Measurements from ENCODE around the gene MALSU1. TPM values are rescaled to one million over a fixed set of nuclear protein-coding genes. Genes with fewer than 3 reads are reported as not detected.

Gene MALSU1
- polyA plus RNA-seq, 1 of the 3 experiments (the other 2 are of a cell fraction) = 102 TPM

- no peak overlapping the region for H3K4me2 ChIP-seq
- H3K36me3 ChIP-seq (replicated peaks in 1 of 2; ENCODE audit: control insufficient read depth in 1 of 2, insufficient read depth in 2 of 2, low read length in 1 of 2) = no peaks in the 10 kb centered on the region
- no peak overlapping the region for H3K27ac ChIP-seq (ENCODE audit: low read depth in 2 of 2, low read length in 1 of 2)
- no peaks in the 10 kb centered on the region for H3F3A ChIP-seq (replicated peaks; ENCODE audit: insufficient read depth)
- ChIA-PET POLR2A (no interaction called here), CTCF (interaction anchor here (0.8 to 18.9 kb wide), 5 partner anchors 14 to 267 kb away, joined by 3 to 359 read pairs (median 3); no protein-coding TSS in a partner anchor)
- H3K79me2 ChIP-seq (ENCODE audit: insufficient read depth) = no peaks in the 10 kb centered on the region
- H4K20me1 ChIP-seq (ENCODE audit: insufficient read depth) = no peaks in the 10 kb centered on the region
- no peak overlapping the region for H2AFZ ChIP-seq (ENCODE audit: low read depth)
- WGBS (ENCODE audit: low lambda C conversion rate) = 92% methylated on average over 2 of the region's 2 CpGs
- H3K27me3 ChIP-seq (ENCODE audit: insufficient read depth) = no peaks in the 10 kb centered on the region
- H3K9ac ChIP-seq = no peak overlapping the region
- no peak for DNase-seq
- TF ChIP-seq, protein P1, sequence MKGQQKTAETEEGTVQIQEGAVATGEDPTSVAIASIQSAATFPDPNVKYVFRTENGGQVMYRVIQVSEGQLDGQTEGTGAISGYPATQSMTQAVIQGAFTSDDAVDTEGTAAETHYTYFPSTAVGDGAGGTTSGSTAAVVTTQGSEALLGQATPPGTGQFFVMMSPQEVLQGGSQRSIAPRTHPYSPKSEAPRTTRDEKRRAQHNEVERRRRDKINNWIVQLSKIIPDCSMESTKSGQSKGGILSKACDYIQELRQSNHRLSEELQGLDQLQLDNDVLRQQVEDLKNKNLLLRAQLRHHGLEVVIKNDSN (IDR thresholded peaks at IDR 0.05; ENCODE audit: borderline replicate concordance, low read depth) = no peak
- TF ChIP-seq NFIC (IDR thresholded peaks at IDR 0.05; ENCODE audit: borderline replicate concordance) = no peak
- TF ChIP-seq, protein P2, sequence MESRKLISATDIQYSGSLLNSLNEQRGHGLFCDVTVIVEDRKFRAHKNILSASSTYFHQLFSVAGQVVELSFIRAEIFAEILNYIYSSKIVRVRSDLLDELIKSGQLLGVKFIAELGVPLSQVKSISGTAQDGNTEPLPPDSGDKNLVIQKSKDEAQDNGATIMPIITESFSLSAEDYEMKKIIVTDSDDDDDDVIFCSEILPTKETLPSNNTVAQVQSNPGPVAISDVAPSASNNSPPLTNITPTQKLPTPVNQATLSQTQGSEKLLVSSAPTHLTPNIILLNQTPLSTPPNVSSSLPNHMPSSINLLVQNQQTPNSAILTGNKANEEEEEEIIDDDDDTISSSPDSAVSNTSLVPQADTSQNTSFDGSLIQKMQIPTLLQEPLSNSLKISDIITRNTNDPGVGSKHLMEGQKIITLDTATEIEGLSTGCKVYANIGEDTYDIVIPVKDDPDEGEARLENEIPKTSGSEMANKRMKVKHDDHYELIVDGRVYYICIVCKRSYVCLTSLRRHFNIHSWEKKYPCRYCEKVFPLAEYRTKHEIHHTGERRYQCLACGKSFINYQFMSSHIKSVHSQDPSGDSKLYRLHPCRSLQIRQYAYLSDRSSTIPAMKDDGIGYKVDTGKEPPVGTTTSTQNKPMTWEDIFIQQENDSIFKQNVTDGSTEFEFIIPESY (IDR thresholded peaks at IDR 0.05; ENCODE audit: borderline replicate concordance, low read depth) = no peak
- TF ChIP-seq MEF2A (IDR thresholded peaks at IDR 0.05; ENCODE audit: borderline replicate concordance, low read depth) = no peak
- TF ChIP-seq NRF1 (IDR thresholded peaks at IDR 0.05; ENCODE audit: low read depth, low read length) = no peak
- TF ChIP-seq, protein P3, sequence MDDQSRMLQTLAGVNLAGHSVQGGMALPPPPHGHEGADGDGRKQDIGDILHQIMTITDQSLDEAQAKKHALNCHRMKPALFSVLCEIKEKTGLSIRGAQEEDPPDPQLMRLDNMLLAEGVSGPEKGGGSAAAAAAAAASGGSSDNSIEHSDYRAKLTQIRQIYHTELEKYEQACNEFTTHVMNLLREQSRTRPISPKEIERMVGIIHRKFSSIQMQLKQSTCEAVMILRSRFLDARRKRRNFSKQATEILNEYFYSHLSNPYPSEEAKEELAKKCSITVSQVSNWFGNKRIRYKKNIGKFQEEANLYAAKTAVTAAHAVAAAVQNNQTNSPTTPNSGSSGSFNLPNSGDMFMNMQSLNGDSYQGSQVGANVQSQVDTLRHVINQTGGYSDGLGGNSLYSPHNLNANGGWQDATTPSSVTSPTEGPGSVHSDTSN (IDR thresholded peaks at IDR 0.05) = no peak
- TF ChIP-seq MXI1 (IDR thresholded peaks at IDR 0.05; ENCODE audit: low read depth, low read length) = no peak
- no peak for TF ChIP-seq TCF12 (IDR thresholded peaks at IDR 0.05)
- TF ChIP-seq GABPA (IDR thresholded peaks at IDR 0.05; ENCODE audit: low read depth) = no peak
- TF ChIP-seq RXRA (IDR thresholded peaks at IDR 0.05; ENCODE audit: borderline replicate concordance, low read depth) = no peak
- TF ChIP-seq, protein P4, sequence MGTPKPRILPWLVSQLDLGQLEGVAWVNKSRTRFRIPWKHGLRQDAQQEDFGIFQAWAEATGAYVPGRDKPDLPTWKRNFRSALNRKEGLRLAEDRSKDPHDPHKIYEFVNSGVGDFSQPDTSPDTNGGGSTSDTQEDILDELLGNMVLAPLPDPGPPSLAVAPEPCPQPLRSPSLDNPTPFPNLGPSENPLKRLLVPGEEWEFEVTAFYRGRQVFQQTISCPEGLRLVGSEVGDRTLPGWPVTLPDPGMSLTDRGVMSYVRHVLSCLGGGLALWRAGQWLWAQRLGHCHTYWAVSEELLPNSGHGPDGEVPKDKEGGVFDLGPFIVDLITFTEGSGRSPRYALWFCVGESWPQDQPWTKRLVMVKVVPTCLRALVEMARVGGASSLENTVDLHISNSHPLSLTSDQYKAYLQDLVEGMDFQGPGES (IDR thresholded peaks at IDR 0.05; ENCODE audit: low read depth, low read length) = no peak
- no peak overlapping the region for H3K4me3 ChIP-seq (ENCODE audit: low read depth in 2 of 2, low read length in 1 of 2)
- H3K9me2 ChIP-seq = no peaks in the 10 kb centered on the region
- no peaks in the 10 kb centered on the region for H3K9me3 ChIP-seq
- H3K4me1 ChIP-seq (ENCODE audit: control insufficient read depth in 1 of 2, insufficient read depth in 2 of 2, low read depth in 1 of 2, low read length in 1 of 2) = no peaks in the 10 kb centered on the region
Measured at GRCh38 chr7:23279819-23280525, 19.2 kb upstream of the MALSU1 start.

GRCh38 chr7:23283086-23283485, 16.1 kb upstream of the MALSU1 start:
- Histone ChIP-seq H3K4me1 (ENCODE audit: control insufficient read depth in 1 of 2, insufficient read depth in 2 of 2, low read depth in 1 of 2, low read length in 1 of 2) (no peaks in the 10 kb centered on the region), H3K4me3 (ENCODE audit: low read depth in 2 of 2, low read length in 1 of 2) (no peak overlapping the region), H2AFZ (ENCODE audit: low read depth) (no peak overlapping the region), H3K9ac (no peak overlapping the region), H3F3A (replicated peaks; ENCODE audit: insufficient read depth) (no peaks in the 10 kb centered on the region), H3K36me3 (replicated peaks in 1 of 2; ENCODE audit: control insufficient read depth in 1 of 2, insufficient read depth in 2 of 2, low read length in 1 of 2) (no peaks in the 10 kb centered on the region), H3K27me3 (ENCODE audit: insufficient read depth) (no peaks in the 10 kb centered on the region), H4K20me1 (ENCODE audit: insufficient read depth) (no peaks in the 10 kb centered on the region), H3K27ac (ENCODE audit: low read depth in 2 of 2, low read length in 1 of 2) (no peak overlapping the region), H3K79me2 (ENCODE audit: insufficient read depth) (no peaks in the 10 kb centered on the region), H3K4me2 (no peak overlapping the region), H3K9me3 (no peaks in the 10 kb centered on the region), H3K9me2 (no peaks in the 10 kb centered on the region)
- DNase-seq = no peak
- ChIA-PET CTCF (interaction anchor here (0.7 to 18.9 kb wide), 3 partner anchors 20 to 263 kb away, joined by 3 to 359 read pairs (median 7); no protein-coding TSS in a partner anchor), POLR2A (no interaction called here)
- WGBS (ENCODE audit: low lambda C conversion rate) = 97% methylated on average over 4 of the region's 4 CpGs
- TF ChIP-seq, protein P3 (IDR thresholded peaks at IDR 0.05) = no peak
- TF ChIP-seq NFIC (IDR thresholded peaks at IDR 0.05; ENCODE audit: borderline replicate concordance) = no peak
- no peak for TF ChIP-seq RFX5 (IDR thresholded peaks at IDR 0.05; ENCODE audit: low read length)
- TF ChIP-seq, protein P2 (IDR thresholded peaks at IDR 0.05; ENCODE audit: borderline replicate concordance, low read depth) = no peak
- TF ChIP-seq GABPA (IDR thresholded peaks at IDR 0.05; ENCODE audit: low read depth) = no peak
- no peak for TF ChIP-seq MEF2A (IDR thresholded peaks at IDR 0.05; ENCODE audit: borderline replicate concordance, low read depth)
- no peak for TF ChIP-seq JUND (IDR thresholded peaks at IDR 0.05)
- no peak for TF ChIP-seq RCOR1 (IDR thresholded peaks at IDR 0.05; ENCODE audit: low read length)
